ENCODE data around the gene SGPP2.
"Not testable (repeated sequence)": the region's sequence is repeated elsewhere in the genome, so short reads cannot be mapped to it uniquely, and the experiment has no call there.

Gene SGPP2

GRCh38 chr2:222420508-222420907, 3.8 kb upstream of the SGPP2 start:
- DNase-seq (no peak), ATAC-seq (no peak)
- Mint-ChIP-seq H3K27ac (no peak overlapping the region), H3K9me3 (peaks cover 10 to 12% of the 10 kb centered on the region in 2 donors), H3K4me1 (peaks cover 24% of the 10 kb centered on the region), H3K4me3 (no peak overlapping the region), H3K27me3 (peaks cover 42% of the 10 kb centered on the region)

- H3K4me3 Mint-ChIP-seq: no peak overlapping the region
- H3K9me3 Mint-ChIP-seq: peaks cover 0 to under 1% of the 10 kb centered on the region in 2 donors
- no peak for DNase-seq
- H3K4me1 Mint-ChIP-seq: peaks cover 31% of the 10 kb centered on the region
- H3K27me3 Mint-ChIP-seq: peaks cover 53% of the 10 kb centered on the region
- ATAC-seq: no peak
- no peak overlapping the region for H3K27ac Mint-ChIP-seq
These were observed 2.7 kb upstream of the SGPP2 start for GRCh38 chr2:222421626-222422025.

GRCh38 chr2:222423186-222423585, 1.2 kb upstream of the SGPP2 start:
- DNase-seq (no peak), ATAC-seq (no peak)
- Mint-ChIP-seq H3K4me1 (peaks cover 45% of the 10 kb centered on the region), H3K4me3 (peak overlapping the region; percentile 96 to 97), H3K27me3 (peaks cover 62% of the 10 kb centered on the region), H3K27ac (peak overlapping the region in 1 of 2 donors; percentile 97), H3K9me3 (no peaks in the 10 kb centered on the region)

- ATAC-seq: peak; percentile 69
- peaks cover 64% of the 10 kb centered on the region for H3K27me3 Mint-ChIP-seq
- H3K27ac Mint-ChIP-seq: peak overlapping the region; percentile 97 to 99
- peak; percentile 42 to 62 for DNase-seq
- peaks cover 45% of the 10 kb centered on the region for H3K4me1 Mint-ChIP-seq
- H3K4me3 Mint-ChIP-seq: peak overlapping the region; percentile 96 to 97
- no peaks in the 10 kb centered on the region for H3K9me3 Mint-ChIP-seq
These were observed 589 bp upstream of the SGPP2 start for GRCh38 chr2:222423632-222424275.

- peaks cover 0 to 7% of the 10 kb centered on the region in 2 donors for H3K9me3 Mint-ChIP-seq
- ATAC-seq (peak; percentile 46), DNase-seq (peak; percentile 23 to 27)
- H3K4me1 Mint-ChIP-seq: peaks cover 45% of the 10 kb centered on the region
- H3K27ac Mint-ChIP-seq: peak overlapping the region in 1 of 2 donors; percentile 91
- H3K27me3 Mint-ChIP-seq: peaks cover 64% of the 10 kb centered on the region
- peak overlapping the region; percentile 81 to 85 for H3K4me3 Mint-ChIP-seq
These were observed 657 bp downstream of the SGPP2 start for GRCh38 chr2:222424729-222425671.

- peaks cover 52% of the 10 kb centered on the region for H3K27me3 Mint-ChIP-seq
These were observed 3.4 kb downstream of the SGPP2 start for GRCh38 chr2:222427646-222428301.

GRCh38 chr2:222430071-222430470, 5.7 kb downstream of the SGPP2 start:
- peaks cover 31% of the 10 kb centered on the region for H3K4me1 Mint-ChIP-seq

More at GRCh38 chr2:222427646-222428301, 3.4 kb downstream of the SGPP2 start:
- no peak overlapping the region for H3K4me3 Mint-ChIP-seq
- DNase-seq: no peak
- H3K9me3 Mint-ChIP-seq: peaks cover 0 to 20% of the 10 kb centered on the region in 2 donors
- H3K4me1 Mint-ChIP-seq: peaks cover 47% of the 10 kb centered on the region
- no peak for ATAC-seq
- H3K27ac Mint-ChIP-seq: no peak overlapping the region

GRCh38 chr2:222430681-222431080, 6.3 kb downstream of the SGPP2 start:
- H3K9me3 Mint-ChIP-seq: peaks cover 0 to 21% of the 10 kb centered on the region in 2 donors
- no peak overlapping the region for H3K27ac Mint-ChIP-seq
- H3K4me3 Mint-ChIP-seq: no peak overlapping the region
- no peak for DNase-seq
- H3K4me1 Mint-ChIP-seq: peaks cover 25% of the 10 kb centered on the region
- peaks cover 27% of the 10 kb centered on the region for H3K27me3 Mint-ChIP-seq
- no peak for ATAC-seq

More at GRCh38 chr2:222430071-222430470, 5.7 kb downstream of the SGPP2 start:
- ATAC-seq: no peak
- no peak overlapping the region for H3K27ac Mint-ChIP-seq
- DNase-seq: no peak
- no peak overlapping the region for H3K4me3 Mint-ChIP-seq
- H3K9me3 Mint-ChIP-seq: peaks cover 0 to 21% of the 10 kb centered on the region in 2 donors
- H3K27me3 Mint-ChIP-seq: peaks cover 33% of the 10 kb centered on the region

- no peak for DNase-seq
- Mint-ChIP-seq H3K4me1 (peaks cover 18% of the 10 kb centered on the region), H3K9me3 (peaks cover 0 to 21% of the 10 kb centered on the region in 2 donors), H3K27ac (no peak overlapping the region), H3K4me3 (no peak overlapping the region), H3K27me3 (peaks cover 17% of the 10 kb centered on the region)
- no peak for ATAC-seq
These were observed 7.5 kb downstream of the SGPP2 start for GRCh38 chr2:222431869-222432268.

- ATAC-seq (no peak), DNase-seq (no peak)
- Mint-ChIP-seq H3K9me3 (peaks cover 0 to 27% of the 10 kb centered on the region in 2 donors), H3K4me1 (peaks cover 6% of the 10 kb centered on the region), H3K4me3 (no peak overlapping the region), H3K27ac (no peak overlapping the region), H3K27me3 (peaks cover 7% of the 10 kb centered on the region)
These were observed 9.2 kb downstream of the SGPP2 start for GRCh38 chr2:222433332-222434173.

GRCh38 chr2:222434204-222434603, 9.9 kb downstream of the SGPP2 start:
- Mint-ChIP-seq H3K4me3 (no peak overlapping the region), H3K4me1 (peaks cover 6% of the 10 kb centered on the region), H3K9me3 (peaks cover 0 to 27% of the 10 kb centered on the region in 2 donors), H3K27me3 (peaks cover 7% of the 10 kb centered on the region), H3K27ac (no peak overlapping the region)
- ATAC-seq (no peak), DNase-seq (no peak)

GRCh38 chr2:222435400-222436039, 11.2 kb downstream of the SGPP2 start:
- H3K4me3 Mint-ChIP-seq, H3K27ac Mint-ChIP-seq, H3K27me3 Mint-ChIP-seq, H3K4me1 Mint-ChIP-seq, ATAC-seq, DNase-seq: not testable (repeated sequence)
- peaks cover 4 to 20% of the 10 kb centered on the region in 2 donors for H3K9me3 Mint-ChIP-seq

GRCh38 chr2:222436040-222436413, 11.7 kb downstream of the SGPP2 start:
- H3K9me3 Mint-ChIP-seq: peaks cover 4 to 20% of the 10 kb centered on the region in 2 donors
- H3K27ac Mint-ChIP-seq: no peak overlapping the region
- peaks cover 6% of the 10 kb centered on the region for H3K4me1 Mint-ChIP-seq
- no peak for ATAC-seq
- H3K4me3 Mint-ChIP-seq: no peak overlapping the region
- DNase-seq: no peak
- H3K27me3 Mint-ChIP-seq: peaks cover 7% of the 10 kb centered on the region

GRCh38 chr2:222439692-222440091, 15.3 kb downstream of the SGPP2 start:
- peaks cover 4 to 6% of the 10 kb centered on the region in 2 donors for H3K9me3 Mint-ChIP-seq
- peaks cover 7% of the 10 kb centered on the region for H3K27me3 Mint-ChIP-seq
- H3K4me1 Mint-ChIP-seq: no peaks in the 10 kb centered on the region
- H3K27ac Mint-ChIP-seq: no peak overlapping the region
- ATAC-seq (no peak), DNase-seq (no peak)
- H3K4me3 Mint-ChIP-seq: no peak overlapping the region
